A549 (cell line): Measurements from ENCODE around the gene RANBP9. TPM values are rescaled to one million over a fixed set of nuclear protein-coding genes. Genes with fewer than 3 reads are reported as not detected.

ENCODE experiments used
- ATAC-seq, 2 experiments: fragments of 200-7000 bp in 1 of 2; fragments of >200 bp in 1 of 2; cut with Nextera tagmentation in 1 of 2; cut with Tn5 transposase in 1 of 2; 3 replicates each; pipeline versions ENCODE4 v1.8.0 to v1.9.1; 2018 to 2020; ENCODE audit warnings: mild to moderate bottlenecking in 1 of 2, moderate library complexity in 1 of 2
- CTCF ChIA-PET: fragments of 300-600 bp; sonication (Branson Sonifier 250); formaldehyde crosslinking; extraction: SDS; loops from one replicate; lab custom pipeline; 2021; ENCODE audit warnings: antibody characterized with exemption, inconsistent platforms; lab: Yijun Ruan, JAX
- POLR2A ChIA-PET: fragments of 350-600 bp; formaldehyde crosslinking; extraction: SDS; loops from one replicate; lab custom pipeline; 2021; ENCODE audit warnings: antibody characterized with exemption, inconsistent platforms; lab: Yijun Ruan, JAX
- DNase-seq, 2 experiments: peaks; one replicate each; pipeline versions ENCODE4 v3.0.0 to v3.0.0-alpha.2; 2011 to 2016; ENCODE audit warnings: low read depth in 1 of 2, low spot score in 1 of 2
- FAIRE-seq: peaks from 2 replicates; lab custom pipeline; 2011; peaks lifted over from hg19 to GRCh38; lab: Jason Lieb, UNC
- H3K27ac ChIP-seq, 2 experiments: fragments of >200 bp; sonication (Bioruptor Twin); formaldehyde crosslinking; 3 replicates each; pipeline ENCODE4 v1.5.1; 2016 to 2017
- H3K4me1 ChIP-seq: fragments of >200 bp; sonication (Bioruptor Twin); formaldehyde crosslinking; 3 replicates; pipeline ENCODE4 v1.6.1; 2016
- H3K4me2 ChIP-seq: fragments of >200 bp; sonication (Bioruptor Twin); formaldehyde crosslinking; 3 replicates; pipeline ENCODE4 v1.6.1; 2016
- H3K4me3 ChIP-seq: fragments of >200 bp; sonication (Bioruptor Twin); formaldehyde crosslinking; 3 replicates; pipeline ENCODE4 v1.5.1; 2016
- H3K9me3 ChIP-seq: fragments of >200 bp; sonication (Bioruptor Twin); formaldehyde crosslinking; 3 replicates; pipeline ENCODE4 v1.6.1; 2016
- ATOH8 ChIP-seq: fragments of 250-450 bp; sonication (Bioruptor Pico); IDR thresholded peaks from 2 replicates; pipeline ENCODE4 v1.5.0; 2020; ENCODE audit warnings: low read depth, mild to moderate bottlenecking, moderate library complexity
- BHLHE40 ChIP-seq: IDR thresholded peaks from 2 replicates; pipeline ENCODE4 v1.6.1; 2012; ENCODE audit warnings: low read depth, low read length, inconsistent platforms
- CBX2 ChIP-seq: fragments of 200-600 bp; sonication (generic); IDR thresholded peaks from 2 replicates; pipeline ENCODE4 v1.6.1; 2016; ENCODE audit warnings: low read depth, mild to moderate bottlenecking, borderline replicate concordance
- CBX8 ChIP-seq: fragments of 200-600 bp; sonication (generic); IDR thresholded peaks from 2 replicates; pipeline ENCODE4 v1.6.1; 2016
- CHD4 ChIP-seq: fragments of 200-600 bp; sonication (generic); IDR thresholded peaks from 2 replicates; pipeline ENCODE4 v1.6.1; 2016; ENCODE audit warnings: antibody characterized with exemption, mild to moderate bottlenecking, borderline replicate concordance
- EHF ChIP-seq: fragments of 250-450 bp; sonication (Bioruptor Pico); IDR thresholded peaks from 2 replicates; pipeline ENCODE4 v1.5.0; 2020; ENCODE audit warnings: mild to moderate bottlenecking
- EP300 ChIP-seq, 2 experiments: fragments of >200 bp; sonication (Bioruptor Twin); formaldehyde crosslinking; IDR thresholded peaks; 2 replicates in 1 of 2; 3 replicates in 1 of 2; pipeline ENCODE4 v1.6.1; 2016 to 2017
- ESRRA ChIP-seq: fragments of 150-350 bp; IDR thresholded peaks from 2 replicates; pipeline ENCODE4 v1.6.1; 2014; ENCODE audit warnings: mild to moderate bottlenecking, low read length, borderline replicate concordance
- FOSB ChIP-seq: fragments of 250-450 bp; sonication (Bioruptor Pico); IDR thresholded peaks from 2 replicates; pipeline ENCODE4 v1.5.0; 2020; ENCODE audit warnings: mild to moderate bottlenecking, moderate library complexity
- FOSL2 ChIP-seq, 2 experiments: fragments of 450-650 bp in 1 of 2; fragments of >200 bp in 1 of 2; sonication (Bioruptor Twin) in 1 of 2; formaldehyde crosslinking; IDR thresholded peaks; 2 replicates each; pipeline versions ENCODE4 v1.5.0 to v1.6.1; 2016 to 2020; ENCODE audit warnings: mild to moderate bottlenecking in 1 of 2, moderate library complexity in 1 of 2
- FOXS1 ChIP-seq: fragments of 250-450 bp; sonication (Bioruptor Pico); IDR thresholded peaks from 2 replicates; pipeline ENCODE4 v1.5.0; 2020; ENCODE audit warnings: mild to moderate bottlenecking, moderate library complexity
- HOXA7 ChIP-seq: fragments of 250-450 bp; sonication (Bioruptor Pico); IDR thresholded peaks from 2 replicates; pipeline ENCODE4 v1.5.0; 2020; ENCODE audit warnings: mild to moderate bottlenecking, moderate library complexity
- HOXB5 ChIP-seq: fragments of 250-450 bp; sonication (Bioruptor Pico); IDR thresholded peaks from 2 replicates; pipeline ENCODE4 v1.5.0; 2020; ENCODE audit warnings: mild to moderate bottlenecking, moderate library complexity
- JUN ChIP-seq, 2 experiments: fragments of >200 bp; sonication (Bioruptor Twin); formaldehyde crosslinking; IDR thresholded peaks; 2 replicates in 1 of 2; 3 replicates in 1 of 2; pipeline ENCODE4 v1.6.1; 2016 to 2017
- KDM1A ChIP-seq: fragments of 200-600 bp; sonication (generic); IDR thresholded peaks from 2 replicates; pipeline ENCODE4 v1.6.1; 2016; ENCODE audit warnings: low read depth, mild to moderate bottlenecking
- MAFK ChIP-seq: fragments of 450-650 bp; IDR thresholded peaks from 2 replicates; pipeline ENCODE4 v1.6.1; 2014; ENCODE audit not compliant: partially characterized antibody
- MAX ChIP-seq: IDR thresholded peaks from 2 replicates; pipeline ENCODE4 v1.6.1; 2012
- MAZ ChIP-seq: fragments of 150-350 bp; IDR thresholded peaks from 2 replicates; pipeline ENCODE4 v1.6.1; 2014; ENCODE audit warnings: antibody characterized with exemption, low read depth, low read length, borderline replicate concordance
- NFE2L2 ChIP-seq: fragments of 150-350 bp; conservative IDR thresholded peaks from 2 replicates; pipeline ENCODE4 v1.6.1; 2014; ENCODE audit warnings: low read length
- NPAS2 ChIP-seq: fragments of 250-450 bp; sonication (Bioruptor Pico); IDR thresholded peaks from 2 replicates; pipeline ENCODE4 v1.8.0; 2022; ENCODE audit warnings: mild to moderate bottlenecking, moderate library complexity, borderline replicate concordance
- NR3C1 ChIP-seq: fragments of >200 bp; sonication (Bioruptor Twin); formaldehyde crosslinking; IDR thresholded peaks from 3 replicates; pipeline ENCODE4 v1.6.1; 2017
- PBX3 ChIP-seq: IDR thresholded peaks from 2 replicates; pipeline ENCODE4 v1.6.1; 2012
- POLR2A ChIP-seq: IDR thresholded peaks from 2 replicates; pipeline ENCODE4 v1.6.1; 2012; ENCODE audit warnings: mild to moderate bottlenecking, low read length
- POLR2AphosphoS2 ChIP-seq: conservative IDR thresholded peaks from 2 replicates; pipeline ENCODE4 v1.6.1; 2012; ENCODE audit warnings: low read length, improper control_type of control experiment, inconsistent platforms
- RARB ChIP-seq: fragments of 250-450 bp; sonication (Bioruptor Pico); IDR thresholded peaks from 2 replicates; pipeline ENCODE4 v1.8.0; 2021; ENCODE audit warnings: mild to moderate bottlenecking, moderate library complexity
- RCOR1 ChIP-seq: fragments of 150-350 bp; IDR thresholded peaks from 2 replicates; pipeline ENCODE4 v1.6.1; 2014; ENCODE audit warnings: antibody characterized with exemption, low read length, low read depth
- REST ChIP-seq: fragments of 200-600 bp; sonication (generic); IDR thresholded peaks from 2 replicates; pipeline ENCODE4 v1.6.1; 2016; ENCODE audit warnings: antibody characterized with exemption, mild to moderate bottlenecking, moderate library complexity
- TP53 ChIP-seq: fragments of 250-450 bp; sonication (Bioruptor Pico); IDR thresholded peaks from 2 replicates; pipeline ENCODE4 v1.5.0; 2021; ENCODE audit warnings: mild to moderate bottlenecking, moderate library complexity
- ZC3H11A ChIP-seq: fragments of 450-650 bp; IDR thresholded peaks from 2 replicates; pipeline ENCODE4 v1.6.1; 2014; ENCODE audit warnings: antibody characterized with exemption, mild to moderate bottlenecking
- ZFP36 ChIP-seq: fragments of 450-650 bp; IDR thresholded peaks from 2 replicates; pipeline ENCODE4 v1.6.1; 2014; ENCODE audit warnings: borderline replicate concordance; ENCODE audit not compliant: partially characterized antibody
- ZNF302 ChIP-seq: fragments of 250-450 bp; sonication (Bioruptor Pico); IDR thresholded peaks from 2 replicates; pipeline ENCODE4 v1.9.0; 2021; ENCODE audit warnings: inconsistent platforms, mild to moderate bottlenecking, moderate library complexity
- WGBS: methylation state at CpG from one replicate; pipeline ENCODE4 v1.1.6; 2017; ENCODE audit errors: missing lambda C conversion rate; 5-methylcytosine and 5-hydroxymethylcytosine counted together
- polyA plus RNA-seq, 4 experiments: library from polyadenylated mRNA; depleted of rRNA in 3 of 4; stranded (reverse); fragments of >200 nt; fragmentation: RNase III in 1 of 4; extraction: RNeasy Plus Mini Kit Qiagen cat#74134 plus additional on column Dnase treatment in 1 of 4; gene quantifications; 2 replicates in 3 of 4; 3 replicates in 1 of 4; pipeline ENCODE4 v1.2.3, GENCODE V29; 2011 to 2017

RANBP9 gene
- polyA plus RNA-seq, 2 of the 4 experiments (the other 2 are of a cell fraction): 13.7 to 15.7 TPM

- H3K9me3 ChIP-seq: no peaks in the 10 kb centered on the region
- 95% methylated on average over 9 of the region's 9 CpGs for WGBS
- H3K4me3 ChIP-seq: no peak overlapping the region
- CTCF ChIA-PET: interaction anchor here (1.6 kb wide), 1 partner anchor 15 kb away, joined by 5 read pairs; no protein-coding TSS in a partner anchor
- no peak overlapping the region for H3K27ac ChIP-seq
- DNase-seq (no peak), FAIRE-seq (no peak), ATAC-seq (no peak)
- H3K4me2 ChIP-seq: no peak overlapping the region
- no peaks in the 10 kb centered on the region for H3K4me1 ChIP-seq
- POLR2A ChIA-PET: interaction anchor here (1.3 kb wide), 1 partner anchor 25 kb away, joined by 4 read pairs; the partner anchor contains the start of gene NOL7
- no peak for TF ChIP-seq PBX3
- no peak for TF ChIP-seq ZFP36
- TF ChIP-seq POLR2AphosphoS2: no peak
- TF ChIP-seq FOSB (CRISPR knock-in tag): no peak
- TF ChIP-seq ZC3H11A: no peak
- no peak for TF ChIP-seq CHD4
- no peak for TF ChIP-seq HOXA7
- TF ChIP-seq MAFK: no peak
- no peak for TF ChIP-seq BHLHE40
- no peak for TF ChIP-seq EP300 (IDR thresholded peaks at IDR 0.05)
- TF ChIP-seq ESRRA: no peak
- TF ChIP-seq EHF (CRISPR knock-in tag): no peak
- TF ChIP-seq MAZ: no peak
- TF ChIP-seq POLR2A: no peak
- TF ChIP-seq ATOH8 (CRISPR knock-in tag): no peak
- TF ChIP-seq CBX8: no peak
- TF ChIP-seq NPAS2: no peak
- no peak for TF ChIP-seq FOXS1 (CRISPR knock-in tag)
- no peak for TF ChIP-seq NFE2L2
These were observed 121.8 kb downstream of the RANBP9 start for GRCh38 chr6:13589801-13590200.

GRCh38 chr6:13586603-13587542 is 124.8 kb downstream of the RANBP9 start:
- Histone ChIP-seq H3K4me1 (no peaks in the 10 kb centered on the region), H3K27ac (no peak overlapping the region), H3K9me3 (no peaks in the 10 kb centered on the region), H3K4me2 (no peak overlapping the region), H3K4me3 (no peak overlapping the region)
- no peak for FAIRE-seq
- TF ChIP-seq RCOR1: no peak
- no peak for TF ChIP-seq EHF (CRISPR knock-in tag)
- TF ChIP-seq ESRRA: no peak
- no peak for TF ChIP-seq NR3C1
- no peak for TF ChIP-seq CBX2
- TF ChIP-seq REST: no peak
- no peak for TF ChIP-seq RARB (CRISPR knock-in tag)
- TF ChIP-seq PBX3: no peak
- no peak for TF ChIP-seq FOXS1 (CRISPR knock-in tag)
- TF ChIP-seq MAX: no peak
- no peak for TF ChIP-seq JUN (IDR thresholded peaks at IDR 0.05)
- no peak for TF ChIP-seq TP53 (CRISPR knock-in tag)
- TF ChIP-seq ZNF302 (CRISPR knock-in tag): no peak
- TF ChIP-seq KDM1A: no peak
- TF ChIP-seq FOSL2 (IDR thresholded peaks at IDR 0.05): no peak
- no peak for TF ChIP-seq FOSL2 (CRISPR knock-in tag; IDR thresholded peaks at IDR 0.05)
- no peak for TF ChIP-seq CHD4
- no peak for TF ChIP-seq HOXB5 (CRISPR knock-in tag)
- ATAC-seq: no peak
- no peak for DNase-seq
- 86% methylated on average over 2 of the region's 7 CpGs for WGBS
- ChIA-PET CTCF (interaction anchor here (0.6 to 2.0 kb wide), 2 partner anchors 8 to 12 kb away, joined by 3 to 5 read pairs; no protein-coding TSS in a partner anchor), POLR2A (interaction anchor here (0.9 kb wide), 1 partner anchor 11 kb away, joined by 3 read pairs; no protein-coding TSS in a partner anchor)
